A549 (cell line): ENCODE data around the gene APC.

Experiments used
- BHLHE40 ChIP-seq: IDR thresholded peaks from 2 replicates; pipeline ENCODE4 v1.6.1; 2012; ENCODE audit warnings: low read depth, low read length, inconsistent platforms
- CTCF ChIP-seq: fragments of >200 bp; sonication (Bioruptor Twin); formaldehyde crosslinking; IDR thresholded peaks from 3 replicates; pipeline ENCODE4 v1.5.1; 2016
- MAX ChIP-seq: IDR thresholded peaks from 2 replicates; pipeline ENCODE4 v1.6.1; 2012
- MYC ChIP-seq: IDR thresholded peaks from 2 replicates; pipeline ENCODE4 v1.6.1; 2012; ENCODE audit warnings: mild to moderate bottlenecking, inconsistent platforms, low read length, improper control_type of control experiment, borderline replicate concordance
- REST ChIP-seq: fragments of 200-600 bp; sonication (generic); IDR thresholded peaks from 2 replicates; pipeline ENCODE4 v1.6.1; 2016; ENCODE audit warnings: antibody characterized with exemption, mild to moderate bottlenecking, moderate library complexity
- RFX5 ChIP-seq: fragments of 450-650 bp; IDR thresholded peaks from 2 replicates; pipeline ENCODE4 v1.7.1; 2014; ENCODE audit warnings: antibody characterized with exemption, mild to moderate bottlenecking, moderate library complexity
- USF2 ChIP-seq: fragments of 450-650 bp; IDR thresholded peaks from 2 replicates; pipeline ENCODE4 v1.6.1; 2014; ENCODE audit warnings: antibody characterized with exemption

- TF ChIP-seq REST (no peak), USF2 (no peak), CTCF (no peak), MAX (no peak), MYC (no peak), RFX5 (no peak), BHLHE40 (no peak)
Measured at GRCh38 chr5:112697322-112697721, 40.4 kb upstream of the APC start.
